Gastrocnemius medialis (tissue), 4 donors: Measurements from ENCODE around the gene IL5.

Experiments
- CTCF ChIP-seq, 5 experiments: fragments of 450-650 bp in 3 of 5; fragments of 200-600 bp in 2 of 5; sonication (generic) in 2 of 5; IDR thresholded peaks in 4 of 5; conservative IDR thresholded peaks in 1 of 5; 1 replicate in 4 of 5; 2 replicates in 1 of 5; pipeline ENCODE4 v1.5.1; 2016 to 2019; ENCODE audit warnings: antibody characterized with exemption in 5 of 5, mild to moderate bottlenecking in 3 of 5, moderate library complexity in 3 of 5
- POLR2A ChIP-seq, 2 donors: fragments of 450-650 bp; IDR thresholded peaks; one replicate each; pipeline ENCODE4 v1.6.1; 2017; ENCODE audit warnings: antibody characterized with exemption in 2 of 2, mild to moderate bottlenecking in 2 of 2, moderate library complexity in 2 of 2

GRCh38 chr5:132506094-132506692, 37.1 kb downstream of the IL5 start:
- no peak for TF ChIP-seq CTCF (IDR thresholded peaks at IDR 0.05 in 4 of 5, conservative IDR thresholded peaks at IDR 0.05 in 1 of 5)
- TF ChIP-seq POLR2A (IDR thresholded peaks at IDR 0.05), result no peak
